Measurements from ENCODE around the gene PLXNA4. TPM values are rescaled to one million over a fixed set of nuclear protein-coding genes. Genes with fewer than 3 reads are reported as not detected.

Gene PLXNA4
- total RNA-seq, 1 experiment from 2014 or later, result 0.81 TPM

DNA sequence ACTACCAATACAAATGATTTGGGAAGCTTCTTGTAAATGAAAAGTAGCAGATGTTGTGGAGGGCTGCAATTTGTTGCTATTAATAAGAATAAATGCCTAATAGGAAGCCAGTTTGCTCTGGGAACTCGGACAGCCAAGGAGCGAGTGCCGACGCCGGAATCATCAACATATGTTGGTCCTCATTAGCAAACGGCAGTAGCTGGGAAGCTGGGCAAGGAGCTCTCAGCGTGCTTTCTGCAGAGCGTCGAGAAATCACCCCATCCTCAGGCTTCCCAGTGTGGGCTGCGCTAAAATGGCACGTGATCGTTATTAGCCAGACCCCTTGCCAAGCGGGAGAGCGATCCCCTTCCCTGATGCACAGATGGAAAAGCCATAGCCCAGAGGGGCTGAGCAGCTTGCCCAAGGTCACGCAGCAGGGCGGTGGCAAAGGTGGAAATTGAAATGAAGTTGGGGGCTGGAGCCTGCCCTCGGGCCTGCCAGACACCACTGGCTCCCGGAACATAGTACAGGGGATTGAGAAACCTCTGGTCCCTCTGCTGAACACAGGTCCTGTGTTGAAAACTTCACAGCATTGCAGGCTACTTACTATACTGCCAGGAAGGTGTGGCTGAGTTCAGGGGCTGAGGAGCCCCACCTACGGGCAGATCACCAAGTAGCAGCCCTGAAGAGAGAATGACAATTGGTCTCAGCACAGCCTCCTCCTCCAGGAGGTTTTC is 326.9 kb downstream of the PLXNA4 start:
- Mint-ChIP-seq H3K4me3 (no peak overlapping the region), H3K4me1 (peaks cover 36% of the 10 kb centered on the region), H3K27me3 (ENCODE audit: low read depth) (peaks cover 2% of the 10 kb centered on the region; the same call in 1 of the 2 replicates), H3K36me3 (peaks cover 16% of the 10 kb centered on the region), H3K9me3 (peaks cover 27% of the 10 kb centered on the region), H3K27ac (no peak overlapping the region)
- POLR2A ChIA-PET, result no interaction called here
- ATAC-seq (peak; percentile 93), DNase-seq (ENCODE audit: low spot score) (peak; percentile 51)
- CTCF ChIA-PET, result interaction anchor here (0.7 to 7.4 kb wide), 13 partner anchors 9 to 560 kb away, joined by 3 to 64 read pairs (median 4); no protein-coding TSS in a partner anchor
- TF ChIP-seq, protein P1, sequence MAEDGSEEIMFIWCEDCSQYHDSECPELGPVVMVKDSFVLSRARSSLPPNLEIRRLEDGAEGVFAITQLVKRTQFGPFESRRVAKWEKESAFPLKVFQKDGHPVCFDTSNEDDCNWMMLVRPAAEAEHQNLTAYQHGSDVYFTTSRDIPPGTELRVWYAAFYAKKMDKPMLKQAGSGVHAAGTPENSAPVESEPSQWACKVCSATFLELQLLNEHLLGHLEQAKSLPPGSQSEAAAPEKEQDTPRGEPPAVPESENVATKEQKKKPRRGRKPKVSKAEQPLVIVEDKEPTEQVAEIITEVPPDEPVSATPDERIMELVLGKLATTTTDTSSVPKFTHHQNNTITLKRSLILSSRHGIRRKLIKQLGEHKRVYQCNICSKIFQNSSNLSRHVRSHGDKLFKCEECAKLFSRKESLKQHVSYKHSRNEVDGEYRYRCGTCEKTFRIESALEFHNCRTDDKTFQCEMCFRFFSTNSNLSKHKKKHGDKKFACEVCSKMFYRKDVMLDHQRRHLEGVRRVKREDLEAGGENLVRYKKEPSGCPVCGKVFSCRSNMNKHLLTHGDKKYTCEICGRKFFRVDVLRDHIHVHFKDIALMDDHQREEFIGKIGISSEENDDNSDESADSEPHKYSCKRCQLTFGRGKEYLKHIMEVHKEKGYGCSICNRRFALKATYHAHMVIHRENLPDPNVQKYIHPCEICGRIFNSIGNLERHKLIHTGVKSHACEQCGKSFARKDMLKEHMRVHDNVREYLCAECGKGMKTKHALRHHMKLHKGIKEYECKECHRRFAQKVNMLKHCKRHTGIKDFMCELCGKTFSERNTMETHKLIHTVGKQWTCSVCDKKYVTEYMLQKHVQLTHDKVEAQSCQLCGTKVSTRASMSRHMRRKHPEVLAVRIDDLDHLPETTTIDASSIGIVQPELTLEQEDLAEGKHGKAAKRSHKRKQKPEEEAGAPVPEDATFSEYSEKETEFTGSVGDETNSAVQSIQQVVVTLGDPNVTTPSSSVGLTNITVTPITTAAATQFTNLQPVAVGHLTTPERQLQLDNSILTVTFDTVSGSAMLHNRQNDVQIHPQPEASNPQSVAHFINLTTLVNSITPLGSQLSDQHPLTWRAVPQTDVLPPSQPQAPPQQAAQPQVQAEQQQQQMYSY (CRISPR knock-in tag; IDR thresholded peaks at IDR 0.05), result no peak
- TF ChIP-seq FOXK1 (CRISPR knock-in tag; IDR thresholded peaks at IDR 0.05), result no peak
- TF ChIP-seq, protein P2, sequence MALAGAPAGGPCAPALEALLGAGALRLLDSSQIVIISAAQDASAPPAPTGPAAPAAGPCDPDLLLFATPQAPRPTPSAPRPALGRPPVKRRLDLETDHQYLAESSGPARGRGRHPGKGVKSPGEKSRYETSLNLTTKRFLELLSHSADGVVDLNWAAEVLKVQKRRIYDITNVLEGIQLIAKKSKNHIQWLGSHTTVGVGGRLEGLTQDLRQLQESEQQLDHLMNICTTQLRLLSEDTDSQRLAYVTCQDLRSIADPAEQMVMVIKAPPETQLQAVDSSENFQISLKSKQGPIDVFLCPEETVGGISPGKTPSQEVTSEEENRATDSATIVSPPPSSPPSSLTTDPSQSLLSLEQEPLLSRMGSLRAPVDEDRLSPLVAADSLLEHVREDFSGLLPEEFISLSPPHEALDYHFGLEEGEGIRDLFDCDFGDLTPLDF (CRISPR knock-in tag; IDR thresholded peaks at IDR 0.05), result no peak
- TF ChIP-seq, protein P3, sequence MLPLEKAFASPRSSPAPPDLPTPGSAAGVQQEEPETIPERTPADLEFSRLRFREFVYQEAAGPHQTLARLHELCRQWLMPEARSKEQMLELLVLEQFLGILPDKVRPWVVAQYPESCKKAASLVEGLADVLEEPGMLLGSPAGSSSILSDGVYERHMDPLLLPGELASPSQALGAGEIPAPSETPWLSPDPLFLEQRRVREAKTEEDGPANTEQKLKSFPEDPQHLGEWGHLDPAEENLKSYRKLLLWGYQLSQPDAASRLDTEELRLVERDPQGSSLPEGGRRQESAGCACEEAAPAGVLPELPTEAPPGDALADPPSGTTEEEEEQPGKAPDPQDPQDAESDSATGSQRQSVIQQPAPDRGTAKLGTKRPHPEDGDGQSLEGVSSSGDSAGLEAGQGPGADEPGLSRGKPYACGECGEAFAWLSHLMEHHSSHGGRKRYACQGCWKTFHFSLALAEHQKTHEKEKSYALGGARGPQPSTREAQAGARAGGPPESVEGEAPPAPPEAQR (CRISPR knock-in tag; IDR thresholded peaks at IDR 0.05), result no peak
- no peak for TF ChIP-seq ELF4 (CRISPR knock-in tag; IDR thresholded peaks at IDR 0.05; ENCODE audit: low read depth)
- TF ChIP-seq, protein P4, sequence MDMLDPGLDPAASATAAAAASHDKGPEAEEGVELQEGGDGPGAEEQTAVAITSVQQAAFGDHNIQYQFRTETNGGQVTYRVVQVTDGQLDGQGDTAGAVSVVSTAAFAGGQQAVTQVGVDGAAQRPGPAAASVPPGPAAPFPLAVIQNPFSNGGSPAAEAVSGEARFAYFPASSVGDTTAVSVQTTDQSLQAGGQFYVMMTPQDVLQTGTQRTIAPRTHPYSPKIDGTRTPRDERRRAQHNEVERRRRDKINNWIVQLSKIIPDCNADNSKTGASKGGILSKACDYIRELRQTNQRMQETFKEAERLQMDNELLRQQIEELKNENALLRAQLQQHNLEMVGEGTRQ (CRISPR knock-in tag; IDR thresholded peaks at IDR 0.05), result peak; percentile 42; the same call in 1 of the 2 replicates

DNA sequence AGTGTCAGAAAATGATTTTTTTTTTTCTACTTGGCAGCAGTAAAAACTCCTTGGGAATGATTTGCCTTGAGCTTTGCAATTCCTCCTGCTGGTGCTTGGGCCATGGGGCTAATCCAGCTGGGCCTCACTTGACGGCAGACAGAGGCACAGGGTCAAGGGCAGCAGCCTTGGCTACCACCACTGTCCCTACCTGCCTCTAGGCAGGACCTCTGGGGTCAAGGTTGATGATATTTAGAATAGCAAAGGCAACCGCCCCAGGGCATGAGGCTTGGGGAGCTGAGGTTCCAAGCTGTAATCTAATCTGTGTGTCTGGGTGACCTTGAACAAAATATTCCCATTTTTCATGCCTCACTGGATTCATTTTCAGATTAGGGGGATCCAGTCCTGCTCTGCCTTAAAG is 327.4 kb downstream of the PLXNA4 start:
- ChIA-PET CTCF (interaction anchor here (0.7 to 7.4 kb wide), 12 partner anchors 8 to 560 kb away, joined by 3 to 64 read pairs (median 4); no protein-coding TSS in a partner anchor), POLR2A (no interaction called here)
- no peak overlapping the region for H3K4me3 Mint-ChIP-seq
- H3K27ac Mint-ChIP-seq, result no peak overlapping the region
- peaks cover 36% of the 10 kb centered on the region for H3K4me1 Mint-ChIP-seq
- H3K9me3 Mint-ChIP-seq, result peaks cover 27% of the 10 kb centered on the region
- peaks cover 2% of the 10 kb centered on the region; the same call in 1 of the 2 replicates for H3K27me3 Mint-ChIP-seq (ENCODE audit: low read depth)
- H3K36me3 Mint-ChIP-seq, result peaks cover 16% of the 10 kb centered on the region
- ATAC-seq (no peak), DNase-seq (ENCODE audit: low spot score) (no peak)
- TF ChIP-seq, protein P5, sequence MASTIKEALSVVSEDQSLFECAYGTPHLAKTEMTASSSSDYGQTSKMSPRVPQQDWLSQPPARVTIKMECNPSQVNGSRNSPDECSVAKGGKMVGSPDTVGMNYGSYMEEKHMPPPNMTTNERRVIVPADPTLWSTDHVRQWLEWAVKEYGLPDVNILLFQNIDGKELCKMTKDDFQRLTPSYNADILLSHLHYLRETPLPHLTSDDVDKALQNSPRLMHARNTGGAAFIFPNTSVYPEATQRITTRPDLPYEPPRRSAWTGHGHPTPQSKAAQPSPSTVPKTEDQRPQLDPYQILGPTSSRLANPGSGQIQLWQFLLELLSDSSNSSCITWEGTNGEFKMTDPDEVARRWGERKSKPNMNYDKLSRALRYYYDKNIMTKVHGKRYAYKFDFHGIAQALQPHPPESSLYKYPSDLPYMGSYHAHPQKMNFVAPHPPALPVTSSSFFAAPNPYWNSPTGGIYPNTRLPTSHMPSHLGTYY (CRISPR knock-in tag; IDR thresholded peaks at IDR 0.05), result no peak
- TF ChIP-seq ATF1 (CRISPR knock-in tag; IDR thresholded peaks at IDR 0.05), result no peak
- no peak for TF ChIP-seq ZNF671 (CRISPR knock-in tag; IDR thresholded peaks at IDR 0.05)
- TF ChIP-seq TEAD1 (CRISPR knock-in tag; IDR thresholded peaks at IDR 0.05), result no peak
- TF ChIP-seq, protein P6, sequence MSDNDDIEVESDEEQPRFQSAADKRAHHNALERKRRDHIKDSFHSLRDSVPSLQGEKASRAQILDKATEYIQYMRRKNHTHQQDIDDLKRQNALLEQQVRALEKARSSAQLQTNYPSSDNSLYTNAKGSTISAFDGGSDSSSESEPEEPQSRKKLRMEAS (CRISPR knock-in tag; IDR thresholded peaks at IDR 0.05), result no peak
- no peak for TF ChIP-seq CREB1 (CRISPR knock-in tag; IDR thresholded peaks at IDR 0.05)
- TF ChIP-seq, protein P7, sequence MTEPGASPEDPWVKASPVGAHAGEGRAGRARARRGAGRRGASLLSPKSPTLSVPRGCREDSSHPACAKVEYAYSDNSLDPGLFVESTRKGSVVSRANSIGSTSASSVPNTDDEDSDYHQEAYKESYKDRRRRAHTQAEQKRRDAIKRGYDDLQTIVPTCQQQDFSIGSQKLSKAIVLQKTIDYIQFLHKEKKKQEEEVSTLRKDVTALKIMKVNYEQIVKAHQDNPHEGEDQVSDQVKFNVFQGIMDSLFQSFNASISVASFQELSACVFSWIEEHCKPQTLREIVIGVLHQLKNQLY (CRISPR knock-in tag; IDR thresholded peaks at IDR 0.05), result no peak
- TF ChIP-seq, protein P8, sequence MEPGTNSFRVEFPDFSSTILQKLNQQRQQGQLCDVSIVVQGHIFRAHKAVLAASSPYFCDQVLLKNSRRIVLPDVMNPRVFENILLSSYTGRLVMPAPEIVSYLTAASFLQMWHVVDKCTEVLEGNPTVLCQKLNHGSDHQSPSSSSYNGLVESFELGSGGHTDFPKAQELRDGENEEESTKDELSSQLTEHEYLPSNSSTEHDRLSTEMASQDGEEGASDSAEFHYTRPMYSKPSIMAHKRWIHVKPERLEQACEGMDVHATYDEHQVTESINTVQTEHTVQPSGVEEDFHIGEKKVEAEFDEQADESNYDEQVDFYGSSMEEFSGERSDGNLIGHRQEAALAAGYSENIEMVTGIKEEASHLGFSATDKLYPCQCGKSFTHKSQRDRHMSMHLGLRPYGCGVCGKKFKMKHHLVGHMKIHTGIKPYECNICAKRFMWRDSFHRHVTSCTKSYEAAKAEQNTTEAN (CRISPR knock-in tag; IDR thresholded peaks at IDR 0.05), result no peak
- TF ChIP-seq, protein P9, sequence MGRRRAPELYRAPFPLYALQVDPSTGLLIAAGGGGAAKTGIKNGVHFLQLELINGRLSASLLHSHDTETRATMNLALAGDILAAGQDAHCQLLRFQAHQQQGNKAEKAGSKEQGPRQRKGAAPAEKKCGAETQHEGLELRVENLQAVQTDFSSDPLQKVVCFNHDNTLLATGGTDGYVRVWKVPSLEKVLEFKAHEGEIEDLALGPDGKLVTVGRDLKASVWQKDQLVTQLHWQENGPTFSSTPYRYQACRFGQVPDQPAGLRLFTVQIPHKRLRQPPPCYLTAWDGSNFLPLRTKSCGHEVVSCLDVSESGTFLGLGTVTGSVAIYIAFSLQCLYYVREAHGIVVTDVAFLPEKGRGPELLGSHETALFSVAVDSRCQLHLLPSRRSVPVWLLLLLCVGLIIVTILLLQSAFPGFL (CRISPR knock-in tag; IDR thresholded peaks at IDR 0.05; ENCODE audit: borderline replicate concordance), result no peak
- TF ChIP-seq, protein P10, sequence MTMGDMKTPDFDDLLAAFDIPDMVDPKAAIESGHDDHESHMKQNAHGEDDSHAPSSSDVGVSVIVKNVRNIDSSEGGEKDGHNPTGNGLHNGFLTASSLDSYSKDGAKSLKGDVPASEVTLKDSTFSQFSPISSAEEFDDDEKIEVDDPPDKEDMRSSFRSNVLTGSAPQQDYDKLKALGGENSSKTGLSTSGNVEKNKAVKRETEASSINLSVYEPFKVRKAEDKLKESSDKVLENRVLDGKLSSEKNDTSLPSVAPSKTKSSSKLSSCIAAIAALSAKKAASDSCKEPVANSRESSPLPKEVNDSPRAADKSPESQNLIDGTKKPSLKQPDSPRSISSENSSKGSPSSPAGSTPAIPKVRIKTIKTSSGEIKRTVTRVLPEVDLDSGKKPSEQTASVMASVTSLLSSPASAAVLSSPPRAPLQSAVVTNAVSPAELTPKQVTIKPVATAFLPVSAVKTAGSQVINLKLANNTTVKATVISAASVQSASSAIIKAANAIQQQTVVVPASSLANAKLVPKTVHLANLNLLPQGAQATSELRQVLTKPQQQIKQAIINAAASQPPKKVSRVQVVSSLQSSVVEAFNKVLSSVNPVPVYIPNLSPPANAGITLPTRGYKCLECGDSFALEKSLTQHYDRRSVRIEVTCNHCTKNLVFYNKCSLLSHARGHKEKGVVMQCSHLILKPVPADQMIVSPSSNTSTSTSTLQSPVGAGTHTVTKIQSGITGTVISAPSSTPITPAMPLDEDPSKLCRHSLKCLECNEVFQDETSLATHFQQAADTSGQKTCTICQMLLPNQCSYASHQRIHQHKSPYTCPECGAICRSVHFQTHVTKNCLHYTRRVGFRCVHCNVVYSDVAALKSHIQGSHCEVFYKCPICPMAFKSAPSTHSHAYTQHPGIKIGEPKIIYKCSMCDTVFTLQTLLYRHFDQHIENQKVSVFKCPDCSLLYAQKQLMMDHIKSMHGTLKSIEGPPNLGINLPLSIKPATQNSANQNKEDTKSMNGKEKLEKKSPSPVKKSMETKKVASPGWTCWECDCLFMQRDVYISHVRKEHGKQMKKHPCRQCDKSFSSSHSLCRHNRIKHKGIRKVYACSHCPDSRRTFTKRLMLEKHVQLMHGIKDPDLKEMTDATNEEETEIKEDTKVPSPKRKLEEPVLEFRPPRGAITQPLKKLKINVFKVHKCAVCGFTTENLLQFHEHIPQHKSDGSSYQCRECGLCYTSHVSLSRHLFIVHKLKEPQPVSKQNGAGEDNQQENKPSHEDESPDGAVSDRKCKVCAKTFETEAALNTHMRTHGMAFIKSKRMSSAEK (CRISPR knock-in tag; IDR thresholded peaks at IDR 0.05; ENCODE audit: borderline replicate concordance), result no peak

Measured in WTC11 (cell line).